ENCODE measurements around the gene MICA.

MICA gene

GRCh38 chr6:31416394-31417014 lies 13.1 kb downstream of the MICA start:
- TF ChIP-seq CTCF (IDR thresholded peaks at IDR 0.05; ENCODE audit: insufficient read depth, missing control alignments), result no peak
- no peak for FAIRE-seq
- no peak for DNase-seq (ENCODE audit: insufficient read length, low spot score)

GRCh38 chr6:31418251-31418650 lies 14.9 kb downstream of the MICA start:
- TF ChIP-seq CTCF (IDR thresholded peaks at IDR 0.05; ENCODE audit: insufficient read depth, missing control alignments), result no peak
- FAIRE-seq, result no peak

GRCh38 chr6:31419842-31420241 lies 16.4 kb downstream of the MICA start:
- FAIRE-seq (no peak), DNase-seq (ENCODE audit: insufficient read length, low spot score) (no peak)
- no peak for TF ChIP-seq CTCF (IDR thresholded peaks at IDR 0.05; ENCODE audit: insufficient read depth, missing control alignments)

More at GRCh38 chr6:31418251-31418650, 14.9 kb downstream of the MICA start:
- DNase-seq (ENCODE audit: insufficient read length, low spot score), result no peak

- DNase-seq (ENCODE audit: insufficient read length, low spot score) (no peak), FAIRE-seq (no peak)
- no peak for TF ChIP-seq CTCF (IDR thresholded peaks at IDR 0.05; ENCODE audit: insufficient read depth, missing control alignments)
Observed at GRCh38 chr6:31420546-31420945, 17.2 kb downstream of the MICA start.

GRCh38 chr6:31422587-31422986 lies 19.2 kb downstream of the MICA start:
- DNase-seq (ENCODE audit: insufficient read length, low spot score), result no peak
- no peak for TF ChIP-seq CTCF (IDR thresholded peaks at IDR 0.05; ENCODE audit: insufficient read depth, missing control alignments)

GRCh38 chr6:31423550-31423949 lies 20.2 kb downstream of the MICA start:
- TF ChIP-seq CTCF (IDR thresholded peaks at IDR 0.05; ENCODE audit: insufficient read depth, missing control alignments), result no peak
- DNase-seq (ENCODE audit: insufficient read length, low spot score) (no peak), FAIRE-seq (no peak)

More at GRCh38 chr6:31422587-31422986, 19.2 kb downstream of the MICA start:
- no peak for FAIRE-seq

All from D721Med (cell line).